Heart left ventricle (tissue), 16 donors: ENCODE measurements around the gene CFAP206. TPM values are rescaled to one million over a fixed set of nuclear protein-coding genes. Genes with fewer than 3 reads are reported as not detected.
A peak's percentile ranks its signal among the peaks of the same experiment; 100 is the strongest.

Source experiments
- ATAC-seq, 4 donors: fragments of 200-7000 bp; cut with Tn5 transposase; one replicate each; pipeline ENCODE4 v1.9.1; 2020 to 2022; ENCODE audit warnings: moderate library complexity in 4 of 4, mild to moderate bottlenecking in 3 of 4, moderate number of reproducible peaks in 1 of 4
- DNase-seq, 5 donors: peaks; one replicate each; pipeline ENCODE4 v3.0.0-alpha.2; 2020
- H3K27ac ChIP-seq, 12 donors: fragments of 200-600 bp; sonication (generic) in 4 of 12; one replicate each; pipeline versions ENCODE4 v1.5.0 to v1.8.0; 2016 to 2022; ENCODE audit warnings: mild to moderate bottlenecking in 2 of 12
- H3K27me3 ChIP-seq, 9 donors: fragments of 200-600 bp; sonication (generic) in 2 of 9; one replicate each; pipeline versions ENCODE4 v1.5.1 to v1.8.0; 2016 to 2022; ENCODE audit warnings: mild to moderate bottlenecking in 3 of 9
- H3K36me3 ChIP-seq, 9 donors: fragments of 200-600 bp; sonication (generic) in 2 of 9; one replicate each; pipeline versions ENCODE4 v1.5.0 to v1.8.0; 2018 to 2022; ENCODE audit warnings: mild to moderate bottlenecking in 2 of 9
- H3K4me1 ChIP-seq, 12 donors: fragments of 200-600 bp; sonication (generic) in 4 of 12; one replicate each; pipeline versions ENCODE4 v1.5.0 to v1.8.0; 2016 to 2022; ENCODE audit warnings: mild to moderate bottlenecking in 3 of 12
- H3K4me3 ChIP-seq, 12 donors: fragments of 200-600 bp; sonication (generic) in 4 of 12; one replicate each; pipeline versions ENCODE4 v1.5.0 to v1.8.0; 2017 to 2022; ENCODE audit warnings: mild to moderate bottlenecking in 9 of 12, moderate library complexity in 4 of 12
- H3K9me3 ChIP-seq, 12 donors: fragments of 200-600 bp; sonication (generic) in 4 of 12; one replicate each; pipeline versions ENCODE4 v1.5.0 to v1.8.0; 2016 to 2022; ENCODE audit warnings: mild to moderate bottlenecking in 1 of 12
- POLR2A ChIP-seq, 2 donors: fragments of 450-650 bp; IDR thresholded peaks; one replicate each; pipeline ENCODE4 v1.6.1; 2017; ENCODE audit warnings: antibody characterized with exemption in 2 of 2, mild to moderate bottlenecking in 2 of 2, moderate library complexity in 2 of 2
- WGBS, 4 donors: extraction: QIAGEN DNeasy Blood & Tissue Kit in 2 of 4; methylation state at CpG; one replicate each; pipeline versions ENCODE4 v1.1.5 to v1.1.7; 2013 to 2018; 5-methylcytosine and 5-hydroxymethylcytosine counted together
- intact Hi-C, 10 donors: fragments of 100-400 bp; cut with DNase I; formaldehyde crosslinking; loops; one replicate each; pipeline versions ENCODE4 v1.11.1 to v1.14.2; 2022
- polyA plus RNA-seq, 2 donors: library from polyadenylated mRNA; stranded (reverse); fragments of 200-250 nt; gene quantifications; one replicate each; pipeline ENCODE4 v1.2.3, GENCODE V29; 2013
- total RNA-seq, 9 donors: library from RNA; depleted of rRNA in 2 of 9; stranded (reverse); fragments of >200 nt in 2 of 9; fragmentation: NEBNext Ultra II Directional in 3 of 9; extraction: Animal tissue kit (Norgen Biotek cat#: 25700) in 3 of 9; gene quantifications; one replicate each; pipeline versions ENCODE4 v1.1.0 to v1.2.4, GENCODE V29; 2016 to 2023
- TF ChIP-seq, protein P1 (sequence below), 12 donors: fragments of 200-600 bp; sonication (generic) in 4 of 12; IDR thresholded peaks; one replicate each; pipeline versions ENCODE4 v1.5.0 to v1.8.0; 2018 to 2022; ENCODE audit warnings: antibody characterized with exemption in 12 of 12, mild to moderate bottlenecking in 5 of 12
- donor health status: ischemic (EF 13 %, LVEDD 7.1; RV severe dilation, severe dysfunction).
- donor health status: healthy with polysubstance abuse.
- donor health status: DM: no; HTN: yes; CAD: no.
- donor health status: DM: no; HTN: no; CAD: no.
- donor health status: ischemic (EF 25% LVEDD 6.9; RV normal size, moderate dysfunction).
- donor health status: ischemic (EF 25% LVEDD 5.7; RV mildly dilated, moderate dysfunction).
- donor health status: healthy.
- donor health status: DM: yes; HTN: yes; CAD: no.
- donor health status: ischemic (EF 35%, LVEDD 5.7; RV mildly dilated, moderate dysfunction).
- donor health status: nonischemic (EF 11% LVEDD 7.7; RV severe dilation, severe dysfunction).
- donor health status: DM: yes; HTN: yes; CAD: no.
- donor health status: PGD.
- donor health status: ischemic (EF 29% LVEDD 5.4; RV normal size, mild dysfunction).
- donor health status: nonischemic (EF 23%, LVEDD 6.1; RV moderate dilation, normal function).

The CFAP206 gene
- total and polyA plus RNA-seq, 11 donors, result 0.12 to 0.41 (median 0.23) TPM; not detected in 2

DNA sequence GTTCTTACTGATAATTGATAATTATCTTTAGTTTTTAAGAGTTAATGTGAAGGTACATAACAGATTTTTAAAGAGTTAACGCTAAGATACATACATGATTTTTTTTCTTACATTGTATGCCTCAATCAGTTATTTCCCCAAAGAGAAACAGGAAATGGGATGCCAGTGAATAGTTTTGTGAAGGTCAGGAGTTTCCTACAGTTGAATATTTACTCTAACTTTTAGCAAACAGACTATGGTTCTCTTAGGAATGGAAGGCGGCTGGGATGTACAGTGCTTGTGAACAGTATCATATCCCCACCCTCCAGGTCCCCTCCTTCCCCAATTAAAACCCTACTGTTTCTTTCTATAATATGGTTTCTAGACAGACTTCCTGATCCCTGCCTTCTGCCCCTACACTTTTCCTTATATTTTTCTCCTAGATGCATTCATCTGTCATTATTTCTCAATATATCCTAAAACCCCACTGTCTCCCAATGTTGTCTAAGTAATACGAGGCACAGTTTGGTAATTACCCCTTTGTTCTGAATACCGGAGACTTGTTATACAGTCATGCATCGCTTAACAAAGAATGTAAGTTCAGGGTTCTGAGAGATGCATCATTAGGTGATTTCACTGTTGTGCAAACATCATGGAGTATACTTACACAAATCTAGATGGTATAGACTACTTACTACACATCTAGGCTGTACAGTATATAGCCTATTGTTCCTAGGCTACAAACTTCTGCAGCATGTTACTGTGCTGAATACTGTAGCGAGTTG is 94.2 kb downstream of the CFAP206 start:
- TF ChIP-seq, protein P1, sequence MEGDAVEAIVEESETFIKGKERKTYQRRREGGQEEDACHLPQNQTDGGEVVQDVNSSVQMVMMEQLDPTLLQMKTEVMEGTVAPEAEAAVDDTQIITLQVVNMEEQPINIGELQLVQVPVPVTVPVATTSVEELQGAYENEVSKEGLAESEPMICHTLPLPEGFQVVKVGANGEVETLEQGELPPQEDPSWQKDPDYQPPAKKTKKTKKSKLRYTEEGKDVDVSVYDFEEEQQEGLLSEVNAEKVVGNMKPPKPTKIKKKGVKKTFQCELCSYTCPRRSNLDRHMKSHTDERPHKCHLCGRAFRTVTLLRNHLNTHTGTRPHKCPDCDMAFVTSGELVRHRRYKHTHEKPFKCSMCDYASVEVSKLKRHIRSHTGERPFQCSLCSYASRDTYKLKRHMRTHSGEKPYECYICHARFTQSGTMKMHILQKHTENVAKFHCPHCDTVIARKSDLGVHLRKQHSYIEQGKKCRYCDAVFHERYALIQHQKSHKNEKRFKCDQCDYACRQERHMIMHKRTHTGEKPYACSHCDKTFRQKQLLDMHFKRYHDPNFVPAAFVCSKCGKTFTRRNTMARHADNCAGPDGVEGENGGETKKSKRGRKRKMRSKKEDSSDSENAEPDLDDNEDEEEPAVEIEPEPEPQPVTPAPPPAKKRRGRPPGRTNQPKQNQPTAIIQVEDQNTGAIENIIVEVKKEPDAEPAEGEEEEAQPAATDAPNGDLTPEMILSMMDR (IDR thresholded peaks at IDR 0.05), result no peak
- no peak for TF ChIP-seq POLR2A (IDR thresholded peaks at IDR 0.05)
- H3K36me3 ChIP-seq, result peaks cover 0 to 67% (median 47%) of the 10 kb centered on the region in 9 donors
- H3K9me3 ChIP-seq, result no peaks in the 10 kb centered on the region
- no peak overlapping the region for H3K27ac ChIP-seq
- WGBS, 4 donors, result 85 to 94% (median 89%) methylated on average over 6 of the region's 6 CpGs
- peaks cover 0 to 12% (median 0%) of the 10 kb centered on the region in 12 donors for H3K4me1 ChIP-seq
- intact Hi-C loops, result no loop called here
- ATAC-seq, result no peak
- DNase-seq, result no peak
- no peak overlapping the region for H3K4me3 ChIP-seq
- no peaks in the 10 kb centered on the region for H3K27me3 ChIP-seq

DNA sequence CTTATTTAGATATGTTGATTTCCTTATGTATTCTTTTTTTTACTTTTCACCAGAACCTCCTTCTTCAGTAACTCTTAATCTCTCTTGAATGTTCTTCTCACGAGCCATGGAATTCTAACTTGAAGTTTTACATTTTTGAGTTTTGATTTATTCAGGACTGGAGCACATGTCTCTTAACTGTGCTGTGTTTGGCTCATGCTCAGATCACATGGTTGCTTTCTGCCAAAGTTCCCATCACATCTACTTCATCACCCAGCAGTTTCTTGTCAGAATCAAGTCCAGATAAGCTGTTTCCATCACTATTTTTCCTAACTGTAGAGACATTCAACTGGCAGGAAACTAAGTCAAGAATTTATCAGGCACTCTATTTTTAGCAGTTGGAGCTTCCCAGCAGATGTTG is 96.7 kb downstream of the CFAP206 start:
- H3K27ac ChIP-seq, result peak overlapping the region in 1 of 12 donors; percentile 8
- H3K36me3 ChIP-seq, result peaks cover 0 to 86% (median 72%) of the 10 kb centered on the region in 9 donors
- H3K4me1 ChIP-seq, result peaks cover 0 to 12% (median 0%) of the 10 kb centered on the region in 12 donors
- intact Hi-C loops, result no loop called here
- H3K9me3 ChIP-seq, result no peaks in the 10 kb centered on the region
- ATAC-seq, result peak in 3 of 4 donors; percentile 14 to 37 (median 31)
- H3K27me3 ChIP-seq, result no peaks in the 10 kb centered on the region
- TF ChIP-seq, protein P1 (IDR thresholded peaks at IDR 0.05), result no peak
- no peak for TF ChIP-seq POLR2A (IDR thresholded peaks at IDR 0.05)
- DNase-seq, result no peak
- H3K4me3 ChIP-seq, result no peak overlapping the region
- WGBS, 4 donors, result 45 to 50% (median 47%) methylated on average over 1 of the region's 1 CpG

Other genes starting within 250 kb of the CFAP206 start
- 10 to 100 TPM in 3 of 9 donors, 1 to 10 TPM in 6; 6.0 to 17.5 (median 9.0) TPM for gene SMIM8, start 85.4 kb upstream of the CFAP206 start, total RNA-seq
- gene SMIM8, start 85.4 kb upstream of the CFAP206 start, polyA plus RNA-seq, result 1 to 10 TPM; 5.9 to 9.7 TPM
- gene GJB7, start 78.7 kb upstream of the CFAP206 start, total RNA-seq, result not detected
- not detected for gene GJB7, start 78.7 kb upstream of the CFAP206 start, polyA plus RNA-seq
- gene C6orf163, start 63.2 kb upstream of the CFAP206 start, total RNA-seq, result 1 to 10 TPM in 7 of 9 donors, under 1 TPM in 2; 0.67 to 3.8 (median 1.7) TPM
- 1 to 10 TPM in 1 of 2 donors, under 1 TPM in 1; 0.50 to 2.5 TPM for gene C6orf163, start 63.2 kb upstream of the CFAP206 start, polyA plus RNA-seq
- gene SLC35A1, start 65.0 kb downstream of the CFAP206 start, total RNA-seq, result 10 to 100 TPM in 3 of 9 donors, 1 to 10 TPM in 6; 6.3 to 12.2 (median 9.3) TPM
- 10 to 100 TPM; 12.1 to 13.9 TPM for gene SLC35A1, start 65.0 kb downstream of the CFAP206 start, polyA plus RNA-seq
- gene RARS2, start 182.0 kb downstream of the CFAP206 start, total RNA-seq, result 10 to 100 TPM; 13.3 to 24.2 (median 20.3) TPM
- gene RARS2, start 182.0 kb downstream of the CFAP206 start, polyA plus RNA-seq, result 10 to 100 TPM; 10.2 to 21.2 TPM
- gene ORC3, start 182.2 kb downstream of the CFAP206 start, total RNA-seq, result 10 to 100 TPM; 15.2 to 28.6 (median 20.8) TPM
- 10 to 100 TPM; 15.4 to 18.8 TPM for gene ORC3, start 182.2 kb downstream of the CFAP206 start, polyA plus RNA-seq